Esophagus (tissue), 2 donors: ENCODE results near the gene BAIAP2L1. TPM values are rescaled to one million over a fixed set of nuclear protein-coding genes. Genes with fewer than 3 reads are reported as not detected.

Experiments used
- H3K27ac ChIP-seq, 2 donors: one replicate each; pipeline ENCODE4 v1.5.1; 2013; ENCODE audit warnings: low read depth in 2 of 2, mild to moderate bottlenecking in 2 of 2, inconsistent platforms in 1 of 2, low read length in 1 of 2, moderate library complexity in 1 of 2
- H3K27me3 ChIP-seq, 2 donors: one replicate each; pipeline ENCODE4 v1.6.1; 2013; ENCODE audit warnings: low read length in 2 of 2, control low read depth in 1 of 2, mild to moderate bottlenecking in 1 of 2; ENCODE audit not compliant: insufficient read depth in 2 of 2, control insufficient read depth in 1 of 2
- H3K36me3 ChIP-seq, 2 donors: one replicate each; pipeline ENCODE4 v1.6.1; 2013; ENCODE audit warnings: low read length in 1 of 2; ENCODE audit not compliant: control insufficient read depth in 2 of 2, insufficient read depth in 2 of 2
- H3K4me1 ChIP-seq, 2 donors: one replicate each; pipeline ENCODE4 v1.6.1; 2013; ENCODE audit warnings: low read length in 1 of 2; ENCODE audit not compliant: control insufficient read depth in 2 of 2, insufficient read depth in 2 of 2
- H3K4me3 ChIP-seq, 2 donors: one replicate each; pipeline ENCODE4 v1.5.1; 2013; ENCODE audit warnings: low read length in 2 of 2, mild to moderate bottlenecking in 2 of 2, low read depth in 1 of 2, moderate library complexity in 1 of 2
- H3K9me3 ChIP-seq, 2 donors: one replicate each; pipeline ENCODE4 v1.6.1; 2013; ENCODE audit warnings: mild to moderate bottlenecking in 2 of 2, low read depth in 1 of 2, low read length in 1 of 2, moderate library complexity in 1 of 2; ENCODE audit not compliant: control insufficient read depth in 2 of 2, insufficient read depth in 1 of 2
- WGBS, 2 donors: extraction: QIAGEN DNeasy Blood & Tissue Kit; methylation state at CpG; one replicate each; pipeline ENCODE4 v1.1.7; 2013; 5-methylcytosine and 5-hydroxymethylcytosine counted together
- polyA plus RNA-seq, 2 donors: library from polyadenylated mRNA; stranded (reverse); fragments of 200-250 nt; gene quantifications; one replicate each; pipeline ENCODE4 v1.2.3, GENCODE V29; 2013
- donor health status: healthy with polysubstance abuse.
- donor health status: Bipolar disorder and iron deficiency.

The BAIAP2L1 gene
- polyA plus RNA-seq, 2 donors: 20.0 to 23.1 TPM

GRCh38 chr7:98354052-98354451, 46.8 kb downstream of the BAIAP2L1 start:
- peak overlapping the region; percentile 91 to 95 for H3K27ac ChIP-seq
- 68 to 77% methylated on average over 7 of the region's 7 CpGs for WGBS, 2 donors
- H3K9me3 ChIP-seq: no peaks in the 10 kb centered on the region
- peaks cover 0 to 2% of the 10 kb centered on the region in 2 donors for H3K36me3 ChIP-seq
- H3K27me3 ChIP-seq: no peaks in the 10 kb centered on the region
- H3K4me1 ChIP-seq: peaks cover 2 to 8% of the 10 kb centered on the region in 2 donors
- H3K4me3 ChIP-seq: no peak overlapping the region

- Histone ChIP-seq H3K36me3 (peaks cover 0 to 2% of the 10 kb centered on the region in 2 donors), H3K4me3 (no peak overlapping the region), H3K27me3 (no peaks in the 10 kb centered on the region), H3K27ac (peak overlapping the region; percentile 70 to 76), H3K4me1 (peaks cover 2 to 12% of the 10 kb centered on the region in 2 donors), H3K9me3 (no peaks in the 10 kb centered on the region)
- WGBS, 2 donors: 26 to 43% methylated on average over 4 of the region's 4 CpGs
Measured at GRCh38 chr7:98352621-98353020, 48.3 kb downstream of the BAIAP2L1 start.

- no peaks in the 10 kb centered on the region for H3K9me3 ChIP-seq
- H3K27ac ChIP-seq: no peak overlapping the region
- peaks cover 2 to 12% of the 10 kb centered on the region in 2 donors for H3K4me1 ChIP-seq
- WGBS, 2 donors: 94% methylated on average over 8 of the region's 8 CpGs
- H3K4me3 ChIP-seq: no peak overlapping the region
- H3K27me3 ChIP-seq: no peaks in the 10 kb centered on the region
- H3K36me3 ChIP-seq: peaks cover 0 to 2% of the 10 kb centered on the region in 2 donors
Measured at GRCh38 chr7:98351136-98351535, 49.8 kb downstream of the BAIAP2L1 start.

- 83 to 86% methylated on average over 23 of the region's 23 CpGs for WGBS, 2 donors
- Histone ChIP-seq H3K36me3 (peaks cover 0 to 2% of the 10 kb centered on the region in 2 donors), H3K27ac (no peak overlapping the region), H3K4me1 (peaks cover 2 to 6% of the 10 kb centered on the region in 2 donors), H3K9me3 (no peaks in the 10 kb centered on the region), H3K4me3 (no peak overlapping the region), H3K27me3 (no peaks in the 10 kb centered on the region)
Measured at GRCh38 chr7:98348726-98349474, 52.0 kb downstream of the BAIAP2L1 start.

GRCh38 chr7:98346515-98347069, 54.3 kb downstream of the BAIAP2L1 start:
- H3K27ac ChIP-seq: no peak overlapping the region
- H3K36me3 ChIP-seq: peaks cover 0 to 2% of the 10 kb centered on the region in 2 donors
- H3K27me3 ChIP-seq: no peaks in the 10 kb centered on the region
- H3K4me3 ChIP-seq: no peak overlapping the region
- H3K9me3 ChIP-seq: no peaks in the 10 kb centered on the region
- WGBS, 2 donors: 71 to 77% methylated on average over 7 of the region's 7 CpGs
- H3K4me1 ChIP-seq: peaks cover 0 to 4% of the 10 kb centered on the region in 2 donors

- Histone ChIP-seq H3K4me3 (no peak overlapping the region), H3K27me3 (no peaks in the 10 kb centered on the region), H3K27ac (no peak overlapping the region), H3K4me1 (no peaks in the 10 kb centered on the region), H3K36me3 (no peaks in the 10 kb centered on the region), H3K9me3 (no peaks in the 10 kb centered on the region)
- WGBS, 2 donors: 69 to 71% methylated on average over 3 of the region's 3 CpGs
Measured at GRCh38 chr7:98341106-98341505, 59.8 kb downstream of the BAIAP2L1 start.

GRCh38 chr7:98339043-98339442, 61.8 kb downstream of the BAIAP2L1 start:
- H3K4me1 ChIP-seq: no peaks in the 10 kb centered on the region
- peaks cover 0 to 3% of the 10 kb centered on the region in 2 donors for H3K36me3 ChIP-seq
- WGBS, 2 donors: 93 to 97% methylated on average over 3 of the region's 3 CpGs

GRCh38 chr7:98338441-98338840, 62.4 kb downstream of the BAIAP2L1 start:
- Histone ChIP-seq H3K27ac (no peak overlapping the region), H3K27me3 (no peaks in the 10 kb centered on the region), H3K36me3 (peaks cover 0 to 3% of the 10 kb centered on the region in 2 donors), H3K9me3 (no peaks in the 10 kb centered on the region), H3K4me1 (no peaks in the 10 kb centered on the region), H3K4me3 (no peak overlapping the region)
- 97 to 98% methylated on average over 6 of the region's 6 CpGs for WGBS, 2 donors

More at GRCh38 chr7:98339043-98339442, 61.8 kb downstream of the BAIAP2L1 start:
- Histone ChIP-seq H3K27ac (no peak overlapping the region), H3K4me3 (no peak overlapping the region), H3K27me3 (no peaks in the 10 kb centered on the region), H3K9me3 (no peaks in the 10 kb centered on the region)

- H3K27ac ChIP-seq: no peak overlapping the region
- no peaks in the 10 kb centered on the region for H3K4me1 ChIP-seq
- H3K36me3 ChIP-seq: peaks cover 0 to 3% of the 10 kb centered on the region in 2 donors
- WGBS, 2 donors: 91 to 93% methylated on average over 8 of the region's 8 CpGs
- H3K4me3 ChIP-seq: no peak overlapping the region
- no peaks in the 10 kb centered on the region for H3K9me3 ChIP-seq
- no peaks in the 10 kb centered on the region for H3K27me3 ChIP-seq
Measured at GRCh38 chr7:98335411-98335977, 65.4 kb downstream of the BAIAP2L1 start.
